ENCODE data around the gene PTPRM.

PTPRM gene

DNA sequence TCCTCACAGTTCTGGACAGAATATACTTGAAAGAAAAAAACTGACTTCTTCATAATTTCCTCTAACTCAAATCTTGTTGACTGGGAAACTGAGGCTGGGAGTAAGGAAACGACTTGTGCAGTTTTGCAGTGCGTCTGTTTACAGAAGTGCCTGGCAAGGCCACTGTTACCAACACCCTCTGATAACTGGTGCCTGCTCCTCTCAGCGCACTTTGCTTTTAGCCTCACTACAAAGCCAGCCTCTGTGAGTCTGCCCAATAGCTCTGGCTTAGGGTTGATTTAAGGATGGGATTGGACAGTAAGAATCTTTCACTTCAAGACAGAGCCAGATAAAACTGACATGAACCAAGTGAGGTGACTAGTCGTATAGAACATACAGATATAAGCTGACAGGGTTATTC, 410.8 kb downstream of the PTPRM start:
- TF ChIP-seq, protein P1, sequence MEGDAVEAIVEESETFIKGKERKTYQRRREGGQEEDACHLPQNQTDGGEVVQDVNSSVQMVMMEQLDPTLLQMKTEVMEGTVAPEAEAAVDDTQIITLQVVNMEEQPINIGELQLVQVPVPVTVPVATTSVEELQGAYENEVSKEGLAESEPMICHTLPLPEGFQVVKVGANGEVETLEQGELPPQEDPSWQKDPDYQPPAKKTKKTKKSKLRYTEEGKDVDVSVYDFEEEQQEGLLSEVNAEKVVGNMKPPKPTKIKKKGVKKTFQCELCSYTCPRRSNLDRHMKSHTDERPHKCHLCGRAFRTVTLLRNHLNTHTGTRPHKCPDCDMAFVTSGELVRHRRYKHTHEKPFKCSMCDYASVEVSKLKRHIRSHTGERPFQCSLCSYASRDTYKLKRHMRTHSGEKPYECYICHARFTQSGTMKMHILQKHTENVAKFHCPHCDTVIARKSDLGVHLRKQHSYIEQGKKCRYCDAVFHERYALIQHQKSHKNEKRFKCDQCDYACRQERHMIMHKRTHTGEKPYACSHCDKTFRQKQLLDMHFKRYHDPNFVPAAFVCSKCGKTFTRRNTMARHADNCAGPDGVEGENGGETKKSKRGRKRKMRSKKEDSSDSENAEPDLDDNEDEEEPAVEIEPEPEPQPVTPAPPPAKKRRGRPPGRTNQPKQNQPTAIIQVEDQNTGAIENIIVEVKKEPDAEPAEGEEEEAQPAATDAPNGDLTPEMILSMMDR (conservative IDR thresholded peaks at IDR 0.05; ENCODE audit: low read depth, low read length), result no peak
- DNase-seq (ENCODE audit: low read depth), result no peak
- no peak overlapping the region for H3K4me3 ChIP-seq (ENCODE audit: low read length)

GRCh38 chr18:7978834-7979233, 411.7 kb downstream of the PTPRM start:
- DNase-seq (ENCODE audit: low read depth), result no peak
- H3K4me3 ChIP-seq (ENCODE audit: low read length), result no peak overlapping the region
- TF ChIP-seq, protein P1 (conservative IDR thresholded peaks at IDR 0.05; ENCODE audit: low read depth, low read length), result no peak

- DNase-seq (ENCODE audit: low read depth), result no peak
- H3K4me3 ChIP-seq (ENCODE audit: low read length), result no peak overlapping the region
- TF ChIP-seq, protein P1 (conservative IDR thresholded peaks at IDR 0.05; ENCODE audit: low read depth, low read length), result no peak
Observed at GRCh38 chr18:7979714-7980113, 412.6 kb downstream of the PTPRM start.

DNA sequence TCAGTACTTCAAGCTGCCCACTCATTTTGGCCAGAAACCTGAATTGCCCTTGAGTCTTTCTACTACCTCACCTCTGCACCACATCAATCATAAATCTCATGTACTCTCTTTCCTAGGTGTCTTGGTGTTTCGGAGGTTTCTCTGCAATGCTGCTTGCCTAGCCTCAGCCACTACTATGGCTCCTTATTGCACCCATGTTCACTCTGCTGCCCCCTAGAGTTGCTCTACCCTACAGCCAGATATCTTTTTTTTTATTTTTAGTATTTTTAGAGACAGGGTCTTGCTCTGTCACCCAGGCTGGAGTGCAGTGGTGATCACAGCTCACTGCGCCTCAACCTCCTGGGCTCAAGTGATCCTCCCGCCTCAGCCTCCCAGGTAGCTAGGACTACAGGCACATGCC, 413.0 kb downstream of the PTPRM start:
- TF ChIP-seq, protein P1 (conservative IDR thresholded peaks at IDR 0.05; ENCODE audit: low read depth, low read length), result no peak
- no peak for DNase-seq (ENCODE audit: low read depth)
- H3K4me3 ChIP-seq (ENCODE audit: low read length), result no peak overlapping the region

DNA sequence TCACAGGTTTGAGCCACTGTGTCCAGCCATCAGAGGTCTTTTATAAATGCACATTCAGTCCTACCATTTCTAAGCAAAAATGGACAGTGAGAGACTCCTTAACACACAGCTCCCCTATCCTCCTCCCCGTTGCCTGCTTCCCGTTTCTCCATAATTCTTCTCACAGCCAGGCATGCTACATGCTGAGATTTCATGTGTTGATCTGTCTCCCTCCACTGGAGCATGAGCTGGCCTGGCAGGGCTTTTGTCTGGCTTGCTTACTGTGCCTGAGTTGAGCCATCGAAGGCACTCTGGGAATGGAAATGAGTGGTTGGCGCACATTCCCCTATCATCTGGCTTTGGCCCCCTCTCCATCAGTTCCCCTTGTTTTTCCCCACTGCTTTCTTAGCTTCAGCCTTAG, 413.5 kb downstream of the PTPRM start:
- no peak for DNase-seq (ENCODE audit: low read depth)
- H3K4me3 ChIP-seq (ENCODE audit: low read length), result no peak overlapping the region
- TF ChIP-seq, protein P1 (conservative IDR thresholded peaks at IDR 0.05; ENCODE audit: low read depth, low read length), result no peak

- DNase-seq (ENCODE audit: low read depth), result no peak
- TF ChIP-seq, protein P1 (conservative IDR thresholded peaks at IDR 0.05; ENCODE audit: low read depth, low read length), result no peak
Observed at GRCh38 chr18:7982216-7982615, 415.1 kb downstream of the PTPRM start.

DNA sequence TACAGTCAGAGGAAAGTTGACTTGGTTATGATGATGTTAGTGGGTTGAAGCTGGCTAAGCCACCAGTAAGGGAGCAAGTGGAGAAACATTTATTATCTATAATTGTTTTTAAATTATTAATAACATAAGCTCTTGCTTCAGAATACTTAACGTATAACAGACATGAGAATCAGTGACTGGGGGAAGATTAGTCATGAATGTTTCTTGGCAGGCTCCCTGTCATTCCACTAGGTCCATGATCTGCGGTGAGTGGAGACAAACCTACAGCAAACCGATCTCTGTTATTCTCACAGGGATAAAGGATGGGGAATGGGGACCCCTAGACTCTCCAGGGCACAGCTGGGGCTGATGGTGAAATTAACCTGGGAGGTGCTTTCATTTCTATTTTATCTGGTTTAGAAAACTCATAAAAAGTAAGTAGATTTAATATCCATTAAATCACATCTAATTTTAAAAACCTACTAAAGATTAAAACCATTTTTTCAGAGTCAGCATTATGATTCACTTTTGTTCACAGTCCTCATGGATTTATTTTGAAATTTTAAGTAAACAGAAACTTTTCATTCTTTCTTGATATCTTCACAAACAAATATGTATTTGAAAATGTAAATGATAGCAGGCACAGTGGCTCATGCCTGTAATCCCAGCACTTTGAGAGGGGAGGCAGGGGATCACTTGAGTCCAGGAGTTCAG, 420.3 kb downstream of the PTPRM start:
- no peak overlapping the region for H3K4me3 ChIP-seq (ENCODE audit: low read length)
- peak; percentile 79 for DNase-seq (ENCODE audit: low read depth)
- TF ChIP-seq, protein P1 (conservative IDR thresholded peaks at IDR 0.05; ENCODE audit: low read depth, low read length), result no peak

More at GRCh38 chr18:7982216-7982615, 415.1 kb downstream of the PTPRM start:
- no peak overlapping the region for H3K4me3 ChIP-seq (ENCODE audit: low read length)
